Ectodermal cell (in vitro differentiated cells): Measurements from ENCODE around the gene SPEM1.
"Not testable (repeated sequence)": the region's sequence is repeated elsewhere in the genome, so short reads cannot be mapped to it uniquely, and the experiment has no call there.

Experiments
- H3K27ac ChIP-seq: 2 replicates; pipeline ENCODE4 v1.7.0; 2013; ENCODE audit warnings: mild to moderate bottlenecking, low read depth, low read length; ENCODE audit not compliant: insufficient read depth, poor library complexity, severe bottlenecking
- H3K27me3 ChIP-seq: 2 replicates; pipeline ENCODE4 v1.7.0; 2013; ENCODE audit warnings: mild to moderate bottlenecking, low read length; ENCODE audit not compliant: insufficient read depth, control insufficient read depth, poor library complexity, severe bottlenecking
- H3K36me3 ChIP-seq: one replicate; pipeline ENCODE4 v1.7.0; 2013; ENCODE audit warnings: low read length; ENCODE audit not compliant: control insufficient read depth, insufficient read depth
- H3K4me1 ChIP-seq: one replicate; pipeline ENCODE4 v1.7.0; 2013; ENCODE audit warnings: low read length; ENCODE audit not compliant: control insufficient read depth, insufficient read depth
- H3K4me3 ChIP-seq: 2 replicates; pipeline ENCODE4 v1.7.0; 2013; ENCODE audit warnings: low read depth, low read length, control low read depth; ENCODE audit not compliant: insufficient read depth
- H3K9me3 ChIP-seq: 2 replicates; pipeline ENCODE4 v1.7.0; 2013; ENCODE audit warnings: mild to moderate bottlenecking, low read length, moderate library complexity; ENCODE audit not compliant: control insufficient read depth
- WGBS, 2 experiments: methylation state at CpG; one replicate each; pipeline ENCODE4 v1.1.7; 2013; ENCODE audit warnings: missing lambda C conversion rate in 2 of 2; 5-methylcytosine and 5-hydroxymethylcytosine counted together

The SPEM1 gene

DNA sequence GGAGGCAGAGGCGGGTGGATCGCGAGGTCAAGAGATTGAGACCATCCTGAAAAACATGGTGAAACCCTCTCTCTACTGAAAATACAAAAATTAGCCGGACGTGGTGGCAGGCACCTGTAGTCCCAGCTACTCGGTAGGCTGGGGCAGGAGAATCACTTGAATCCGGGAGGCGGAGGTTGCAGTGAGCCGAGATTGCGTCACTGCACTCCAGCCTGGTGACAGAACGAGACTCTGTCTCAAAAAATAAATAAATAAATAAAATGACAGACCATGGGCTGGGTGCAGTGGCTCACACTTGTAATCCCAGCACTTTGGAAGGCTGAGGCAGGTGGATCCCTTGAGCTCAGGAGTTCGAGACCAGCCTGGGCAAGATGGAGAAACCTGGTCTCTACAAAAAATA is 49.7 kb downstream of the SPEM1 start:
- not testable (repeated sequence) for H3K36me3 ChIP-seq
- WGBS, 2 experiments: 94 to 97% methylated on average over 12 of the region's 12 CpGs

DNA sequence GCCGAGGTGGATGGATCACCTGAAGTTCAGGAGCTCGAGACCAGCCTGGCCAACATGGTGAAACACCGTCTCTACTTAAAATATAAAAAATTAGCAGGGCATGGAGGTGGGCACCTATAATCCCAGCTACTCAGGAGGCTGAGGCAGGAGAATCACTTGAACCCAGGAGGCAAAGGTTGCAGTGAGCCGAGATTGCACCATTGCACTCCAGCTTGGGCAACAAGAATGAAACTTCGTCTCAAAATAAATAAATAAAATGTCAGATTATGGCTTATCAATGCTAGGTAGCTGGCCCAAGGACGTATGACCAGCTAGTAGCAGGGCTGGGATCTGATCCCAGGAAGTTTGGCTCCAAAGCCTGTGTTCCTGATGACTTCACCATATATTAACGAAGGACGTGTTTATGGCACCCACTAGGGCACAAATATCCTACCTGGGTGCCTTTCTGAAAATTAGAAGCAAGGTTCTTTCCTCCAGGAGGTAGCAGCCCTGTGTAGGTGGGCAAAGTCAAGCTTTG is 50.4 kb downstream of the SPEM1 start:
- not testable (repeated sequence) for H3K27me3 ChIP-seq, H3K9me3 ChIP-seq, H3K4me3 ChIP-seq, H3K27ac ChIP-seq, H3K4me1 ChIP-seq, H3K36me3 ChIP-seq
- WGBS, 2 experiments: 94 to 96% methylated on average over 8 of the region's 8 CpGs

More for the DNA sequence above, 49.7 kb downstream of the SPEM1 start:
- not testable (repeated sequence) for H3K27me3 ChIP-seq, H3K27ac ChIP-seq, H3K4me3 ChIP-seq, H3K4me1 ChIP-seq, H3K9me3 ChIP-seq
